GM15510 (cell line): ENCODE measurements around the gene TFIP11.

Experiments
- POLR2A ChIP-seq: IDR thresholded peaks from 3 replicates; pipeline ENCODE4 v1.6.1; 2011; ENCODE audit warnings: borderline replicate concordance; ENCODE audit not compliant: insufficient read length; ENCODE audit errors: extremely low read depth

TFIP11 gene

DNA sequence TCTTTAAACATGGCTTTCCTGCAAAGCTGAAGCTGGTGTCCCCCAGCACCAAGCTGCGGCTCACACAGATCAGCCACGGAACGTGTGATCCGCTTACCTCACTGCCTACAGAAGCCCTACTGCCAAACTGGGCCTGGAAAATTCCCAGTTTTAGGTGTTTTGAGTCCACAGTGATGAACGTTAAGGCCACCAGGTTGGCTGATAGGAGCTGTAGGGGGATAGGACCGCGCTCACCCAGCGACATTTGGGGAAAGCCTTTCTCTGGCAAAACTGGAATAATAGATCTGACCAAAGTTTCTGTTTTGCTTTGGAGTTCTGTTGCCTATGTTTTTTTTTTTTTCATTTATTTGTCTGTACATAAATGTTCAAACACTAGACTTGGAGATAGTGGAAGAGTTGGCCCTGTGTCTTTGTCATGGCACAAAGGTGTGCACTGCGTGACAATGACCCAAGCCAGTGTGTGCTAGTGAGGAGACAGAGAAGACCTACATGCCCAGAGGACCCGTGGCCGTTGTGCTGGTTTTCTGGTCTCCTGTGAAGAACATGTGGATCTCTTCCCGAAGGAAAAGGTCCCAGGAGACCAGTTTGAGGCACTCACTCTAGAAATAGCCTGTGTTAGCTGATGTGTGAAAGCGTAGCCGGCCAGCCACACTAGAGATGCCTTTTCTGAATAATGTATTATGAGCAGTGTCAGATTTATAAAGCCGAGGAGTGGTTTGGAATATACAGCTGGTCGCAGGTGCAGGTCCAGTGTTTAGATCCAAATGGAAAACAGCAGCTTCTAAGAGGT is 68.2 kb downstream of the TFIP11 start:
- TF ChIP-seq POLR2A, result no peak

- TF ChIP-seq POLR2A, result no peak
Measured at GRCh38 chr22:26442086-26442756, 70.1 kb downstream of the TFIP11 start.
